ENCODE data around the gene MAP3K1. TPM values are rescaled to one million over a fixed set of nuclear protein-coding genes. Genes with fewer than 3 reads are reported as not detected.

MAP3K1 gene
- total and polyA plus RNA-seq, 9 of the 15 experiments (the other 6 are each of a cell fraction or from before 2014, with no cell fraction given): 3.9 to 13.9 (median 7.5) TPM

GRCh38 chr5:56769875-56770604 lies 45.3 kb upstream of the MAP3K1 start:
- ATAC-seq (no peak), DNase-seq (ENCODE audit: extremely low read depth in 1 of 4, low spot score in 3 of 4) (no peak), FAIRE-seq (no peak)
- ChIA-PET CTCF (ENCODE audit: low intra/inter-chr PET ratio) (no interaction called here), POLR2A (interaction anchor here (1.1 kb wide), 1 partner anchor 15 kb away, joined by 3 read pairs; no protein-coding TSS in a partner anchor)
- Histone ChIP-seq H3K4me3 (no peak overlapping the region), H3K27ac (ENCODE audit: extremely low read depth, low read depth, low read length) (no peak overlapping the region), H3K9ac (ENCODE audit: insufficient read depth in 1 of 2, low read depth in 2 of 2, low read length in 2 of 2) (no peak overlapping the region), H3K79me2 (ENCODE audit: control insufficient read depth, insufficient read depth, low read length) (no peaks in the 10 kb centered on the region), H2AFZ (ENCODE audit: low read depth, low read length) (no peak overlapping the region), H3K27me3 (ENCODE audit: control insufficient read depth in 2 of 2, insufficient read depth in 2 of 2, low read length in 2 of 2) (0 out of 5 replicates have a peak, but pooled peaks cover 0 to 2% of the 10 kb centered on the region in 2 experiments), H3K36me3 (ENCODE audit: control insufficient read depth, insufficient read depth, low read length) (no peaks in the 10 kb centered on the region), H3K9me1 (ENCODE audit: control insufficient read depth, insufficient read depth, low read length) (no peaks in the 10 kb centered on the region), H3K4me2 (ENCODE audit: insufficient read depth, low read length) (no peak overlapping the region), H4K20me1 (replicated peaks; ENCODE audit: control insufficient read depth, insufficient read depth, low read length) (no peaks in the 10 kb centered on the region), H3K9me3 (replicated peaks; ENCODE audit: control insufficient read depth, insufficient read depth, low read depth, low read length) (no peaks in the 10 kb centered on the region), H3K4me1 (replicated peaks in 1 of 2; ENCODE audit: control insufficient read depth in 2 of 2, insufficient read depth in 2 of 2, low read length in 2 of 2) (no peaks in the 10 kb centered on the region)
- WGBS (ENCODE audit: insufficient coverage, low coverage, missing lambda C conversion rate): 32% methylated on average over 5 of the region's 5 CpGs
- intact Hi-C loops (cut with micrococcal nuclease) (no loop called here), in situ Hi-C loops (cut with MboI) (no loop called here)
- TF ChIP-seq PRPF4 (IDR thresholded peaks at IDR 0.05; ENCODE audit: insufficient read depth, low read depth, low read length, poor library complexity, severe bottlenecking): no peak
- TF ChIP-seq CHAMP1 (IDR thresholded peaks at IDR 0.05): no peak
- no peak for TF ChIP-seq GATAD2A (IDR thresholded peaks at IDR 0.05)
- TF ChIP-seq POLR2B (IDR thresholded peaks at IDR 0.05; ENCODE audit: low read depth, partially characterized antibody): no peak
- no peak for TF ChIP-seq ZNF76 (CRISPR knock-in tag; IDR thresholded peaks at IDR 0.05; ENCODE audit: borderline replicate concordance)
- TF ChIP-seq NCOA6 (IDR thresholded peaks at IDR 0.05): no peak
- TF ChIP-seq SIX5 (IDR thresholded peaks at IDR 0.05; ENCODE audit: borderline replicate concordance in 1 of 2, insufficient read depth in 1 of 2, low read depth in 1 of 2, low read length in 2 of 2): no peak
- TF ChIP-seq NCOA4 (IDR thresholded peaks at IDR 0.05; ENCODE audit: partially characterized antibody): no peak
- TF ChIP-seq SMAD2 (IDR thresholded peaks at IDR 0.05; ENCODE audit: low read depth, low read length): no peak
- no peak for TF ChIP-seq ELF2 (CRISPR knock-in tag; IDR thresholded peaks at IDR 0.05)
- no peak for TF ChIP-seq ZBED1 (IDR thresholded peaks at IDR 0.05)
- no peak for TF ChIP-seq ETS1 (conservative IDR thresholded peaks at IDR 0.05; ENCODE audit: control insufficient read depth, low read depth, low read length)
- no peak for TF ChIP-seq SMARCB1 (IDR thresholded peaks at IDR 0.05; ENCODE audit: insufficient read length, low read depth)
- no peak for TF ChIP-seq CREB3L1 (IDR thresholded peaks at IDR 0.05; ENCODE audit: borderline replicate concordance, low read depth)
- BruUV-seq (replicated peaks): no TSS peak
